HepG2 (cell line): ENCODE results near the gene ARAP3. TPM values are rescaled to one million over a fixed set of nuclear protein-coding genes. Genes with fewer than 3 reads are reported as not detected.

Experiments used
- ARNTL ChIP-seq: sonication (generic); formaldehyde crosslinking; IDR thresholded peaks from 2 replicates; pipeline ENCODE4 v1.4.0; 2020; ENCODE audit warnings: mild to moderate bottlenecking, missing genetic modification reagents
- CHCHD3 ChIP-seq: sonication (generic); formaldehyde crosslinking; IDR thresholded peaks from 2 replicates; pipeline ENCODE4 v1.8.0; 2022; ENCODE audit warnings: mild to moderate bottlenecking, missing genetic modification reagents, moderate library complexity
- DNMT1 ChIP-seq: sonication (generic); formaldehyde crosslinking; IDR thresholded peaks from 2 replicates; pipeline ENCODE4 v1.5.1; 2020; ENCODE audit warnings: mild to moderate bottlenecking, missing genetic modification reagents
- FOXO1 ChIP-seq: sonication (generic); formaldehyde crosslinking; IDR thresholded peaks from 2 replicates; pipeline ENCODE4 v1.4.0; 2020; ENCODE audit warnings: missing genetic modification reagents
- IKZF4 ChIP-seq: sonication (generic); formaldehyde crosslinking; IDR thresholded peaks from 2 replicates; pipeline ENCODE4 v1.5.1; 2020; ENCODE audit warnings: borderline replicate concordance, mild to moderate bottlenecking, low read depth, missing genetic modification reagents; ENCODE audit errors: not compliant biosample characterization
- MIXL1 ChIP-seq: IDR thresholded peaks from 2 replicates; pipeline ENCODE4 v1.6.1; 2016
- POLR2A ChIP-seq, 2 experiments: IDR thresholded peaks; 2 replicates each; pipeline ENCODE4 v1.6.1; 2011; ENCODE audit warnings: low read depth in 2 of 2, low read length in 2 of 2, mild to moderate bottlenecking in 1 of 2, moderate library complexity in 1 of 2; ENCODE audit not compliant: insufficient read depth in 1 of 2
- RFX3 ChIP-seq: IDR thresholded peaks from 2 replicates; pipeline ENCODE4 v1.6.1; 2016; ENCODE audit warnings: missing biosample characterization, missing genetic modification reagents
- SAP130 ChIP-seq: IDR thresholded peaks from 2 replicates; pipeline ENCODE4 v1.6.1; 2016; ENCODE audit warnings: low read depth
- SOX6 ChIP-seq, 2 experiments: fragments of 450-650 bp in 1 of 2; sonication (generic) in 1 of 2; formaldehyde crosslinking in 1 of 2; IDR thresholded peaks; 2 replicates each; pipeline versions ENCODE4 v1.4.0 to v1.6.1; 2017 to 2020; ENCODE audit warnings: antibody characterized with exemption in 1 of 2, mild to moderate bottlenecking in 1 of 2, missing genetic modification reagents in 1 of 2
- STAT5B ChIP-seq: sonication (generic); formaldehyde crosslinking; IDR thresholded peaks from 2 replicates; pipeline ENCODE4 v1.4.0; 2020; ENCODE audit warnings: missing genetic modification reagents
- ZC3H4 ChIP-seq: sonication (generic); formaldehyde crosslinking; IDR thresholded peaks from 2 replicates; pipeline ENCODE4 v1.4.0; 2020; ENCODE audit warnings: missing genetic modification reagents, borderline replicate concordance
- ZNF180 ChIP-seq: sonication (generic); formaldehyde crosslinking; IDR thresholded peaks from 2 replicates; pipeline ENCODE4 v1.4.0; 2020; ENCODE audit warnings: low read depth, missing genetic modification reagents, borderline replicate concordance
- ZNF251 ChIP-seq: sonication (generic); formaldehyde crosslinking; IDR thresholded peaks from 2 replicates; pipeline ENCODE4 v1.9.0; 2021; ENCODE audit warnings: mild to moderate bottlenecking, missing genetic modification reagents
- ZNF331 ChIP-seq: sonication (generic); formaldehyde crosslinking; IDR thresholded peaks from 2 replicates; pipeline ENCODE4 v1.4.0; 2020; ENCODE audit warnings: missing genetic modification reagents
- ZNF34 ChIP-seq: sonication (generic); formaldehyde crosslinking; IDR thresholded peaks from 2 replicates; pipeline ENCODE4 v1.4.0; 2020; ENCODE audit warnings: mild to moderate bottlenecking, missing genetic modification reagents, borderline replicate concordance
- ZNF678 ChIP-seq: sonication (generic); formaldehyde crosslinking; IDR thresholded peaks from 2 replicates; pipeline ENCODE4 v1.4.0; 2020; ENCODE audit warnings: mild to moderate bottlenecking, missing genetic modification reagents
- ZSCAN9 ChIP-seq: IDR thresholded peaks from 2 replicates; pipeline ENCODE4 v1.6.1; 2016; ENCODE audit warnings: borderline replicate concordance
- polyA plus RNA-seq, 8 experiments: library from polyadenylated mRNA; depleted of rRNA in 3 of 8; stranded (reverse) in 7 of 8; unstranded in 1 of 8; fragments of >200 nt; fragmentation: Illumina TruSeq in 4 of 8; extraction: Trizol in 4 of 8; gene quantifications; 2 replicates each; pipeline versions ENCODE4 v1.2.1 to v1.2.3, GENCODE V29; 2011 to 2016; ENCODE audit warnings: low read depth in 4 of 8, missing spikeins in 1 of 8, mixed read lengths in 1 of 8; ENCODE audit not compliant: insufficient read depth in 1 of 8
- total RNA-seq, 5 experiments: library from RNA; depleted of rRNA; stranded (reverse); fragments of >200 nt; fragmentation: Illumina TruSeq; extraction: Trizol; gene quantifications; 2 replicates each; pipeline ENCODE4 v1.2.3, GENCODE V29; 2016; ENCODE audit warnings: low read depth in 1 of 5
- TF ChIP-seq, protein P1 (sequence below): IDR thresholded peaks from 2 replicates; pipeline ENCODE4 v1.6.1; 2016; ENCODE audit warnings: missing compliant biosample characterization, missing genetic modification reagents, borderline replicate concordance
- TF ChIP-seq, protein P2 (sequence below): sonication (generic); formaldehyde crosslinking; IDR thresholded peaks from 2 replicates; pipeline ENCODE4 v1.5.0; 2020; ENCODE audit warnings: mild to moderate bottlenecking, missing genetic modification reagents
- TF ChIP-seq, protein P3 (sequence below): sonication (generic); formaldehyde crosslinking; IDR thresholded peaks from 2 replicates; pipeline ENCODE4 v1.4.0; 2020; ENCODE audit warnings: missing genetic modification reagents
- TF ChIP-seq, protein P4 (sequence below): sonication (generic); formaldehyde crosslinking; IDR thresholded peaks from 2 replicates; pipeline ENCODE4 v1.4.0; 2020; ENCODE audit warnings: missing genetic modification reagents, mild to moderate bottlenecking, borderline replicate concordance

ARAP3 gene
- total and polyA plus RNA-seq, 2 of the 13 experiments (the other 11 are each of a cell fraction or from before 2014, with no cell fraction given), result 0.25 TPM; not detected in 1

DNA sequence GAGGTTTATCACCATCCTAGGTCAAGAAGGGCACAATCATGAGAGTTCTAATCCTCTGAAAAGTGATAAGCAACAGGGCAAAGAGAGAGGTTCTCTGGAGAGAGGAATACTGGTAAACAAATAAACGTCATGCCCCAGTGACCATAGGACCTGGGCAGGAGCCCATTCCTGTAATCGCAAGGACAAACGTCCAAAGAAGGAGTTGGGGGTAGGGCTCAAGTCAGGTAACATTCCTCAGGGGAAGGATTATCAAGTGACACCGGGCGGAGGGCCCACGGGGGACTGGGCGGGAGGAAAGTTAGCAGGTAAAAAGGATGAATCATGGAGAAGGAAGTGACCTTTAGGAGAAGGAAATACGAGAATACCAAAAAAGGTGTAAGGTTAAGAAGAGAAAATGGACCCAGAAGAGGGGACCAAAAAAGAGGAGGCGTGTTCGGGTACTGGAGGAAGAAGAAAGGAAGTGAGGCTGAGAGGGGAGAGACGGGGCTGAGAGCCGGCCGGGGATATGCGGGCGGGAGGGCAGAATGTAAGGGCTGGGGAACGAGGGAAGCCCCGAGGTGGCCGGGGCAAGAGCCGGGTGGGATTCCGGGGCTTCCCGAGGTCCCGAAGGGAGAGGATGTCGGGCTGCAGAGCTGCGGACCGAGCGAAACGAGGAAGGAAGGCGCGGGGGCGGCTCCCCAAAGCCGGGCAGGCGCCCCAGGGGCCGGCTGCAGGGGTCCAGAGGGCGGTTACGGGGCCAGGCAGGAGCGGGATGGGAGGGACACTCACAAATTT lies 63.8 kb downstream of the ARAP3 start (continued):
- TF ChIP-seq, protein P1, sequence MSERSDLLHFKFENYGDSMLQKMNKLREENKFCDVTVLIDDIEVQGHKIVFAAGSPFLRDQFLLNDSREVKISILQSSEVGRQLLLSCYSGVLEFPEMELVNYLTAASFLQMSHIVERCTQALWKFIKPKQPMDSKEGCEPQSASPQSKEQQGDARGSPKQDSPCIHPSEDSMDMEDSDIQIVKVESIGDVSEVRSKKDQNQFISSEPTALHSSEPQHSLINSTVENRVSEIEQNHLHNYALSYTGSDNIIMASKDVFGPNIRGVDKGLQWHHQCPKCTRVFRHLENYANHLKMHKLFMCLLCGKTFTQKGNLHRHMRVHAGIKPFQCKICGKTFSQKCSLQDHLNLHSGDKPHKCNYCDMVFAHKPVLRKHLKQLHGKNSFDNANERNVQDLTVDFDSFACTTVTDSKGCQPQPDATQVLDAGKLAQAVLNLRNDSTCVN (CRISPR knock-in tag), result no peak
- TF ChIP-seq ZNF251 (CRISPR knock-in tag) (no peak), RFX3 (CRISPR knock-in tag) (no peak), SOX6 (IDR thresholded peaks at IDR 0.05) (no peak), SOX6 (CRISPR knock-in tag; IDR thresholded peaks at IDR 0.05) (no peak), ZNF331 (CRISPR knock-in tag) (no peak), IKZF4 (no peak), ZNF180 (CRISPR knock-in tag) (no peak), ARNTL (no peak), ZNF34 (no peak), STAT5B (CRISPR knock-in tag) (no peak), ZSCAN9 (no peak), POLR2A (IDR thresholded peaks at IDR 0.05; ENCODE audit: insufficient read depth in 1 of 2, low read depth in 2 of 2, low read length in 2 of 2) (0 out of 4 replicates have a peak, but pooled peaks of 1 of the 2 experiments have one; percentile 33), ZC3H4 (no peak), SAP130 (CRISPR knock-in tag) (peak; percentile 65; the same call in 1 of the 2 replicates), CHCHD3 (no peak), MIXL1 (CRISPR knock-in tag) (no peak), FOXO1 (CRISPR knock-in tag) (no peak), ZNF678 (no peak), DNMT1 (CRISPR knock-in tag) (no peak)
- TF ChIP-seq, protein P2, sequence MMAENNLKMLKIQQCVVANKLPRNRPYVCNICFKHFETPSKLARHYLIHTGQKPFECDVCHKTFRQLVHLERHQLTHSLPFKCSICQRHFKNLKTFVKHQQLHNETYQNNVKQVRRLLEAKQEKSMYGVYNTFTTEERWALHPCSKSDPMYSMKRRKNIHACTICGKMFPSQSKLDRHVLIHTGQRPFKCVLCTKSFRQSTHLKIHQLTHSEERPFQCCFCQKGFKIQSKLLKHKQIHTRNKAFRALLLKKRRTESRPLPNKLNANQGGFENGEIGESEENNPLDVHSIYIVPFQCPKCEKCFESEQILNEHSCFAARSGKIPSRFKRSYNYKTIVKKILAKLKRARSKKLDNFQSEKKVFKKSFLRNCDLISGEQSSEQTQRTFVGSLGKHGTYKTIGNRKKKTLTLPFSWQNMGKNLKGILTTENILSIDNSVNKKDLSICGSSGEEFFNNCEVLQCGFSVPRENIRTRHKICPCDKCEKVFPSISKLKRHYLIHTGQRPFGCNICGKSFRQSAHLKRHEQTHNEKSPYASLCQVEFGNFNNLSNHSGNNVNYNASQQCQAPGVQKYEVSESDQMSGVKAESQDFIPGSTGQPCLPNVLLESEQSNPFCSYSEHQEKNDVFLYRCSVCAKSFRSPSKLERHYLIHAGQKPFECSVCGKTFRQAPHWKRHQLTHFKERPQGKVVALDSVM (CRISPR knock-in tag), result no peak
- TF ChIP-seq, protein P3, sequence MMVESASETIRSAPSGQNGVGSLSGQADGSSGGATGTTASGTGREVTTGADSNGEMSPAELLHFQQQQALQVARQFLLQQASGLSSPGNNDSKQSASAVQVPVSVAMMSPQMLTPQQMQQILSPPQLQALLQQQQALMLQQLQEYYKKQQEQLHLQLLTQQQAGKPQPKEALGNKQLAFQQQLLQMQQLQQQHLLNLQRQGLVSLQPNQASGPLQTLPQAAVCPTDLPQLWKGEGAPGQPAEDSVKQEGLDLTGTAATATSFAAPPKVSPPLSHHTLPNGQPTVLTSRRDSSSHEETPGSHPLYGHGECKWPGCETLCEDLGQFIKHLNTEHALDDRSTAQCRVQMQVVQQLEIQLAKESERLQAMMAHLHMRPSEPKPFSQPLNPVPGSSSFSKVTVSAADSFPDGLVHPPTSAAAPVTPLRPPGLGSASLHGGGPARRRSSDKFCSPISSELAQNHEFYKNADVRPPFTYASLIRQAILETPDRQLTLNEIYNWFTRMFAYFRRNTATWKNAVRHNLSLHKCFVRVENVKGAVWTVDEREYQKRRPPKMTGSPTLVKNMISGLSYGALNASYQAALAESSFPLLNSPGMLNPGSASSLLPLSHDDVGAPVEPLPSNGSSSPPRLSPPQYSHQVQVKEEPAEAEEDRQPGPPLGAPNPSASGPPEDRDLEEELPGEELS (CRISPR knock-in tag), result no peak
- TF ChIP-seq, protein P4, sequence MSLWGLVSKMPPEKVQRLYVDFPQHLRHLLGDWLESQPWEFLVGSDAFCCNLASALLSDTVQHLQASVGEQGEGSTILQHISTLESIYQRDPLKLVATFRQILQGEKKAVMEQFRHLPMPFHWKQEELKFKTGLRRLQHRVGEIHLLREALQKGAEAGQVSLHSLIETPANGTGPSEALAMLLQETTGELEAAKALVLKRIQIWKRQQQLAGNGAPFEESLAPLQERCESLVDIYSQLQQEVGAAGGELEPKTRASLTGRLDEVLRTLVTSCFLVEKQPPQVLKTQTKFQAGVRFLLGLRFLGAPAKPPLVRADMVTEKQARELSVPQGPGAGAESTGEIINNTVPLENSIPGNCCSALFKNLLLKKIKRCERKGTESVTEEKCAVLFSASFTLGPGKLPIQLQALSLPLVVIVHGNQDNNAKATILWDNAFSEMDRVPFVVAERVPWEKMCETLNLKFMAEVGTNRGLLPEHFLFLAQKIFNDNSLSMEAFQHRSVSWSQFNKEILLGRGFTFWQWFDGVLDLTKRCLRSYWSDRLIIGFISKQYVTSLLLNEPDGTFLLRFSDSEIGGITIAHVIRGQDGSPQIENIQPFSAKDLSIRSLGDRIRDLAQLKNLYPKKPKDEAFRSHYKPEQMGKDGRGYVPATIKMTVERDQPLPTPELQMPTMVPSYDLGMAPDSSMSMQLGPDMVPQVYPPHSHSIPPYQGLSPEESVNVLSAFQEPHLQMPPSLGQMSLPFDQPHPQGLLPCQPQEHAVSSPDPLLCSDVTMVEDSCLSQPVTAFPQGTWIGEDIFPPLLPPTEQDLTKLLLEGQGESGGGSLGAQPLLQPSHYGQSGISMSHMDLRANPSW, result no peak
